ENCODE data around the gene ZNF428.

ZNF428 gene

DNA sequence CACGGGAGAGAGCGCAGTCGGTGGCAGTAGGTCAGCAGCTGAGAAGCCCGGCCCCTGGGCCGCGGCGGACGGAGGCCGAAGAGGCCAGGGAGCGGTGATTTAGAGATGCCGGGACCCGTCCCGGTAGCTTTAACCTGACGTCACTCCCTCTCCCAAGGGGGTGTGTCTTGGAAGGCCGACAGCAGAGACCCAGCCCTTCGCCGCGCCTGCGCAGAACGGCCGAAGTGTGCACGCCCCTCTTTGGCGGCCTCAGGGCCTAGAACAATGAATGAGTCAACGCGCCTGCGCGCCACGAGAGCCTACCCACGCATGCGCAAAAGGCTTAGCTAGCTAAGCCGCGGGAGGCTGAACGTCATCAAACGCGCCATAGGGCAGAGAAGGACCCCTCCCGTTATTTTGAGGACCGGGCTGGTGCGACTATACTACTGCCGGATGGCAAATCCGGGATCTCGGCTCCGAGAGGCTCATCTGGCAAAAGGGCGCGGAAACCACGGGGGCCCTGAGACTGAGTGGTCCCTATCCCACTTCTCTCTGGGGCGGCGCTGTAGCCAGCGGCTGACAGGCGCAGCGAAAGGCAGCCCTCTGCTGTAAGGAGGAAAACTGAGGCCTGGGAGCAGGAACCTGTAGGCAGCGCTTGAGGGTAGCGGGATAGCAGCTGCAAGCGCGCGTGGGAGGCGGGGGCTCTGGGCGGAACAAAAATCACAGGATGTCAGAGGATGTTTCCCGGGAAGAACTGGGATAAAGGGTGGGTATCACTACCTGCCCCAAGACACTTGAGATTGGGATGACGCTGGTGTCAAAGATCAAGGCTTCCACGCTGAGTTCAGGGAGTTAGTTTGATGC lies 23.2 kb downstream of the ZNF428 start, which contains the start of the genes IRGQ and ZNF576:
IRGQ (minus strand) TSS at position 136 of the 843 bp plus-strand sequence. CDS start 796 bp downstream, outside the sequence.
ZNF576 (plus strand) TSS at position 597 of the 843 bp plus-strand sequence. CDS start 514 bp downstream, outside the sequence.
- H3K36me3 ChIP-seq (replicated peaks): peaks cover 28% of the 10 kb centered on the region
- TF ChIP-seq, protein P1, sequence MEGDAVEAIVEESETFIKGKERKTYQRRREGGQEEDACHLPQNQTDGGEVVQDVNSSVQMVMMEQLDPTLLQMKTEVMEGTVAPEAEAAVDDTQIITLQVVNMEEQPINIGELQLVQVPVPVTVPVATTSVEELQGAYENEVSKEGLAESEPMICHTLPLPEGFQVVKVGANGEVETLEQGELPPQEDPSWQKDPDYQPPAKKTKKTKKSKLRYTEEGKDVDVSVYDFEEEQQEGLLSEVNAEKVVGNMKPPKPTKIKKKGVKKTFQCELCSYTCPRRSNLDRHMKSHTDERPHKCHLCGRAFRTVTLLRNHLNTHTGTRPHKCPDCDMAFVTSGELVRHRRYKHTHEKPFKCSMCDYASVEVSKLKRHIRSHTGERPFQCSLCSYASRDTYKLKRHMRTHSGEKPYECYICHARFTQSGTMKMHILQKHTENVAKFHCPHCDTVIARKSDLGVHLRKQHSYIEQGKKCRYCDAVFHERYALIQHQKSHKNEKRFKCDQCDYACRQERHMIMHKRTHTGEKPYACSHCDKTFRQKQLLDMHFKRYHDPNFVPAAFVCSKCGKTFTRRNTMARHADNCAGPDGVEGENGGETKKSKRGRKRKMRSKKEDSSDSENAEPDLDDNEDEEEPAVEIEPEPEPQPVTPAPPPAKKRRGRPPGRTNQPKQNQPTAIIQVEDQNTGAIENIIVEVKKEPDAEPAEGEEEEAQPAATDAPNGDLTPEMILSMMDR (IDR thresholded peaks at IDR 0.05; ENCODE audit: low read depth, low read length, missing control alignments): no peak
- in situ Hi-C loops (cut with HindIII; ENCODE audit: low pct_ligation_motif_present, low sequenced_read_pairs): no loop called here

DNA sequence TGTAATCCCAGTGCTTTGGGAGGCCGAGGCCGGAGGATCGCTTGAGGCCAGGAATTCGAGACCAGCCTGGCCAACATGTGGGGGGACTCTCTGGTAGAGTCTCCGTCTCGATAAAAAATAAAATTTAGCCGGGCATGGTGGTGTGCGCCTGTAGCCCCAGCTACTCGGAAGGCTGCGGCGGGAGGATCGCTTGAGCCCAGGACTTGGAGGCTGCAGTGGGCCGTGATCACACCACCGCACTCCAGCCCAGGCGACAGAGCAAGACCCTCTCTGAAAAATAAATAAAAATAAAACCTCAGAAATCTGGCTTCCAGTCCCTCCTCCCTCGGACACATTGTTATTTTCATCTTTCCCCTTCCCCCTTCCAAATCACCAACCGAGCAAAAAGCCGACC lies 23.8 kb downstream of the ZNF428 start:
- Histone ChIP-seq H3K36me3 (replicated peaks) (peaks cover 29% of the 10 kb centered on the region), H3K4me3 (ENCODE audit: low read depth, low read length) (peak overlapping the region; percentile 78), H3K27ac (peak overlapping the region; percentile 100), H3K27me3 (replicated peaks) (no peaks in the 10 kb centered on the region)
- DNase-seq: no peak
- in situ Hi-C loops (cut with HindIII; ENCODE audit: low pct_ligation_motif_present, low sequenced_read_pairs): no loop called here
- TF ChIP-seq, protein P1 (IDR thresholded peaks at IDR 0.05; ENCODE audit: low read depth, low read length, missing control alignments): no peak

More for the DNA sequence above, 23.2 kb downstream of the ZNF428 start, which contains the start of the genes IRGQ and ZNF576:
- Histone ChIP-seq H3K27ac (peak within 1 kb of the TSS; percentile 100), H3K27me3 (replicated peaks) (no peaks in the 10 kb centered on the region), H3K4me3 (ENCODE audit: low read depth, low read length) (peak within 1 kb of the TSS; percentile 83)
- peak; percentile 99 for DNase-seq

DNA sequence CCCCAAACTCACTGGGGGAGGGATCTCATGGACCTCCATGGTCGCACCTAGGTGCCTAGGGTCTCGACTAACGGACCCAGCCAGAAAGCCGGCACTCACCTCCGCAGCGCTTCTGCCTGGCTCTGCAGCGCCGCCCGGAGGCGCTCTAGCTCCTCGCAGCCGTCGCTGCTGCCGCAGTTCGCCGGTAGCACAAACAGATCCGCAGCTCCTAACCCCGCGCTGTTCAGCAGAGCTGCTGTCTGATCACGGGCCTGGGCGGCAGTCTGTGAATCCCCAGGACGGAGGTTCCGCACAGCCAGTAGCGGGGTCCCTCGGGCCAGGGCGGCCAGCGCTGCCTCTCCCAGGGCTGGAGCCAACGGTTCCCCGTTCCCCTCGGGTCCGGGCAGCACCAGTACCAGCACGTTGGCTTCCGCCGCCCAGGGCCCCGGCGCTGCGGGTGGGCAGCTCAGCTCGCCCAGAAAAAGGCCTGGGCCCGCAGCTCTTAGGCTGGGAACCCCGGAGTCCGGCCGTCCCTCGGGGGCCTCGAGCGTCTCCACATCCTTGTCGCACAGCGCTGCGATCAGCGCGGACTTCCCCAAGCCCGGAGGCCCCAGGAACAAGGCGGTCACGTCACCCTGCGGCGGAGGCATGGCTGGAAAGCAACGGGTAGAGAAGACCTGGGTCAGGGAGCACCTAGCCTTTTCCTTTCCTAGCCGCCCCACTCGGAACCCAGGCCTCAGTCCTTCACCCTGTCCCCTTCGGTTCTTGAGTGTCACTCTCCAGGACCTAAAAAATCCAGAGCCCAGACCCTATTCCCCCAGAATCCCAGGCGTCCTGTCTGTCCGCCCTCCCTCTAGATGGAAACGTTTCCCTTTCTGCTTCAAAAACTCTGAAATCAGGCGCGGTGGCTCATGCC lies 24.5 kb downstream of the ZNF428 start:
- in situ Hi-C loops (cut with HindIII; ENCODE audit: low pct_ligation_motif_present, low sequenced_read_pairs): no loop called here
- H3K27ac ChIP-seq: peak overlapping the region; percentile 100
- TF ChIP-seq, protein P1 (IDR thresholded peaks at IDR 0.05; ENCODE audit: low read depth, low read length, missing control alignments): peak; percentile 99
- H3K36me3 ChIP-seq (replicated peaks): peaks cover 29% of the 10 kb centered on the region
- H3K27me3 ChIP-seq (replicated peaks): no peaks in the 10 kb centered on the region
- DNase-seq: peak; percentile 45
- peak overlapping the region; percentile 78 for H3K4me3 ChIP-seq (ENCODE audit: low read depth, low read length)

DNA sequence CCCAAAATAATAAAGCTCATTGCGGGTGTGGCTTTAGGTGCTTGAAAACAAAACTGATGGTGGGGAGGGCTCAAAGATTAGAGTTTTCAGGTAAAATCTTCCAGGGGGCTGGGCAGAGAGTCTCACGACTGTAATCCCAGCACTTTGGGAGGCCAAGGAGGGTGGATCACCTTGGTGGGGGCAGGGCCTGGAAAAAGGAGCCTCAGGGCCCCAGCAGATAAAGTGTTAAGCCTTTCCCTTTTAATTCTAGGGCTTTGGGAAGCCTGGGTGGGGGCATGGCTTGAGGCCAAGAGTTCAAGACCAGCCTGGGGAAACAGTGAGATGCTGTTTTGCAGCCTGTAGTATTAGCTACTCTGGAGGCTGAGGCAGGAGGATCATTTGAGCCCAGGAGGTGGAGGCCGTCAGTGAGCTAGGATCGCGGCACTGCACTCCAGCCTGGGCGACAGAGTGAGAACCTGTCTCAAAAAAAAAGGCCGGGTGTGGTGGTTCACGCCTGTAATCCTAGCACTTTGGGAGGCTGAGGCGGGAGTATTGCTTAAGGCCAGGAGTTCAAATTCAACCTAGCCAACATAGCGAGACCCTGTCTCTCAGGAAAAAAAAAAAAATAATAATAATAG lies 25.2 kb downstream of the ZNF428 start:
- Histone ChIP-seq H3K27ac (no peak overlapping the region), H3K4me3 (ENCODE audit: low read depth, low read length) (peak overlapping the region; percentile 78), H3K36me3 (replicated peaks) (peaks cover 27% of the 10 kb centered on the region), H3K27me3 (replicated peaks) (no peaks in the 10 kb centered on the region)
- TF ChIP-seq, protein P1 (IDR thresholded peaks at IDR 0.05; ENCODE audit: low read depth, low read length, missing control alignments): no peak
- no peak for DNase-seq
- in situ Hi-C loops (cut with HindIII; ENCODE audit: low pct_ligation_motif_present, low sequenced_read_pairs): no loop called here

DNA sequence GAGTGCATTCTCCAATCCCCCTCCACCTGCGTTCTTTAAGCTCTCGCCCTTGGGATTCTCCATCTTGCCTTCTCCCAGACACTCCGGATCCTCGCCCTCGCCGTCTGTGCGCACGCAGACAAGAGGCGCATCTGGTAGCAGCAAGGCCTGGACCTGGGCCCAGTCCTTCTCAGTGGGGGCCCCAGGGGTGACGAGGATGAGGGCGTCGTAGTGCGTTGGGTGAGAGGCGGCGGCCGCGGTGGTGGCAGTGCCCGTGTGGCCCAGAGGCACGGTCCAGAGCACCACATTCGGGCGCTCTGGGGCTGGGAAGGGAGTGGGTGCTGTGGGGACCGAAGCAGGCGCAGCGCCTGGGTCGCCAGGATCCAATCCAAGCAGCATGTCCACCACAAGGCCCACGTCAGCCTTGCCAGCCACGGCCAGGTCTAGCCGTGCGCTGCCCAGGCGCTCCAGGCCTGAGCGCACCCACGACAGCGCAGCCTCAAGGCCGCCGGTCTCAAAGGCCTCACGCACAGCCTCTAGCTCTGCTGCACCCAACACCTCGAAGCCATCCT lies 26.6 kb downstream of the ZNF428 start:
- Histone ChIP-seq H3K27me3 (replicated peaks) (no peaks in the 10 kb centered on the region), H3K36me3 (replicated peaks) (peaks cover 25% of the 10 kb centered on the region), H3K27ac (no peak overlapping the region), H3K4me3 (ENCODE audit: low read depth, low read length) (no peak overlapping the region)
- TF ChIP-seq, protein P1 (IDR thresholded peaks at IDR 0.05; ENCODE audit: low read depth, low read length, missing control alignments): no peak
- in situ Hi-C loops (cut with HindIII; ENCODE audit: low pct_ligation_motif_present, low sequenced_read_pairs): no loop called here
- no peak for DNase-seq
